ENCODE results near the gene THPO.

DNA sequence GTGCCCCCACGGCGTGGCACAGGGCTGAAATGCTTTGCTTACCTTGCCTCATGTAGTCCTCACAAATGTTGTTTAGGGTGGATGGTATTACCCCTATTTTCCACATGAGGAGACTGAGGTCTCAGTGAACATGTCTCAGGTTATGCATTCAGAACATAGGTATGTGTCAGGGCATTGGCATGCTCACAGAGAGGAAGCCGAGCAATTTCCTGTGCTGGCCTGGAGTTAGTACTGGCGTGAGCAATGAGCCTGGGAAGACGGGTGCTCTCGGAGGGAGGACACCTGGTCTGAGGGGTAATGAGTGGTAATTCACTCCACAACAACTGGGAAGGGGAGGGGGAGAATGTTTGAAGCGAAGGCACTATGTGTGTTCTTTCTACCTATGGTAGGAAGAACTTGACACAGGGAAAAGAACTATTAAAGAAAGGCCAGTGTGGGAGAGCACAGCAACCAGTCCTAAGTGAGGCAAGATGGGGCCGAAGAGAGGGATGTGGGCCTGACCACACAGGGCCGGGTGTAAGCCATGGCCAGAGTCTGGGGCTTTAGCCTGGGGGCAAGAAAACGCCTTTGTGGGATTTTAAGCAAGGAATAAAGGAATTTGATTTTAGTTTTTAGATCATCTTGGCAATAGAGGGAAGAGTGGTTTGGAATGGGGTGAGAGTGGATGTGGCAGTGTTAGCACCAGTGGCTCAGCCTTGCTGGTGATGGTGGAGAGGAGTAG is 45.5 kb downstream of the THPO start:
- TF ChIP-seq, protein P1, sequence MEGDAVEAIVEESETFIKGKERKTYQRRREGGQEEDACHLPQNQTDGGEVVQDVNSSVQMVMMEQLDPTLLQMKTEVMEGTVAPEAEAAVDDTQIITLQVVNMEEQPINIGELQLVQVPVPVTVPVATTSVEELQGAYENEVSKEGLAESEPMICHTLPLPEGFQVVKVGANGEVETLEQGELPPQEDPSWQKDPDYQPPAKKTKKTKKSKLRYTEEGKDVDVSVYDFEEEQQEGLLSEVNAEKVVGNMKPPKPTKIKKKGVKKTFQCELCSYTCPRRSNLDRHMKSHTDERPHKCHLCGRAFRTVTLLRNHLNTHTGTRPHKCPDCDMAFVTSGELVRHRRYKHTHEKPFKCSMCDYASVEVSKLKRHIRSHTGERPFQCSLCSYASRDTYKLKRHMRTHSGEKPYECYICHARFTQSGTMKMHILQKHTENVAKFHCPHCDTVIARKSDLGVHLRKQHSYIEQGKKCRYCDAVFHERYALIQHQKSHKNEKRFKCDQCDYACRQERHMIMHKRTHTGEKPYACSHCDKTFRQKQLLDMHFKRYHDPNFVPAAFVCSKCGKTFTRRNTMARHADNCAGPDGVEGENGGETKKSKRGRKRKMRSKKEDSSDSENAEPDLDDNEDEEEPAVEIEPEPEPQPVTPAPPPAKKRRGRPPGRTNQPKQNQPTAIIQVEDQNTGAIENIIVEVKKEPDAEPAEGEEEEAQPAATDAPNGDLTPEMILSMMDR (IDR thresholded peaks at IDR 0.05), result no peak
- TF ChIP-seq JUN (CRISPR knock-in tag; IDR thresholded peaks at IDR 0.05), result no peak
- TF ChIP-seq, protein P2, sequence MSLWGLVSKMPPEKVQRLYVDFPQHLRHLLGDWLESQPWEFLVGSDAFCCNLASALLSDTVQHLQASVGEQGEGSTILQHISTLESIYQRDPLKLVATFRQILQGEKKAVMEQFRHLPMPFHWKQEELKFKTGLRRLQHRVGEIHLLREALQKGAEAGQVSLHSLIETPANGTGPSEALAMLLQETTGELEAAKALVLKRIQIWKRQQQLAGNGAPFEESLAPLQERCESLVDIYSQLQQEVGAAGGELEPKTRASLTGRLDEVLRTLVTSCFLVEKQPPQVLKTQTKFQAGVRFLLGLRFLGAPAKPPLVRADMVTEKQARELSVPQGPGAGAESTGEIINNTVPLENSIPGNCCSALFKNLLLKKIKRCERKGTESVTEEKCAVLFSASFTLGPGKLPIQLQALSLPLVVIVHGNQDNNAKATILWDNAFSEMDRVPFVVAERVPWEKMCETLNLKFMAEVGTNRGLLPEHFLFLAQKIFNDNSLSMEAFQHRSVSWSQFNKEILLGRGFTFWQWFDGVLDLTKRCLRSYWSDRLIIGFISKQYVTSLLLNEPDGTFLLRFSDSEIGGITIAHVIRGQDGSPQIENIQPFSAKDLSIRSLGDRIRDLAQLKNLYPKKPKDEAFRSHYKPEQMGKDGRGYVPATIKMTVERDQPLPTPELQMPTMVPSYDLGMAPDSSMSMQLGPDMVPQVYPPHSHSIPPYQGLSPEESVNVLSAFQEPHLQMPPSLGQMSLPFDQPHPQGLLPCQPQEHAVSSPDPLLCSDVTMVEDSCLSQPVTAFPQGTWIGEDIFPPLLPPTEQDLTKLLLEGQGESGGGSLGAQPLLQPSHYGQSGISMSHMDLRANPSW (CRISPR knock-in tag; conservative IDR thresholded peaks at IDR 0.05; ENCODE audit: low read depth), result no peak
- no peak for TF ChIP-seq SP1 (CRISPR knock-in tag; conservative IDR thresholded peaks at IDR 0.05)
- TF ChIP-seq TCF7 (CRISPR knock-in tag; IDR thresholded peaks at IDR 0.05; ENCODE audit: low read depth), result no peak
- TF ChIP-seq FOXJ3 (CRISPR knock-in tag; IDR thresholded peaks at IDR 0.05; ENCODE audit: borderline replicate concordance), result no peak
- TF ChIP-seq CREM (CRISPR knock-in tag; IDR thresholded peaks at IDR 0.05), result no peak
- TF ChIP-seq NR2C2 (CRISPR knock-in tag; IDR thresholded peaks at IDR 0.05), result no peak
- TF ChIP-seq, protein P3, sequence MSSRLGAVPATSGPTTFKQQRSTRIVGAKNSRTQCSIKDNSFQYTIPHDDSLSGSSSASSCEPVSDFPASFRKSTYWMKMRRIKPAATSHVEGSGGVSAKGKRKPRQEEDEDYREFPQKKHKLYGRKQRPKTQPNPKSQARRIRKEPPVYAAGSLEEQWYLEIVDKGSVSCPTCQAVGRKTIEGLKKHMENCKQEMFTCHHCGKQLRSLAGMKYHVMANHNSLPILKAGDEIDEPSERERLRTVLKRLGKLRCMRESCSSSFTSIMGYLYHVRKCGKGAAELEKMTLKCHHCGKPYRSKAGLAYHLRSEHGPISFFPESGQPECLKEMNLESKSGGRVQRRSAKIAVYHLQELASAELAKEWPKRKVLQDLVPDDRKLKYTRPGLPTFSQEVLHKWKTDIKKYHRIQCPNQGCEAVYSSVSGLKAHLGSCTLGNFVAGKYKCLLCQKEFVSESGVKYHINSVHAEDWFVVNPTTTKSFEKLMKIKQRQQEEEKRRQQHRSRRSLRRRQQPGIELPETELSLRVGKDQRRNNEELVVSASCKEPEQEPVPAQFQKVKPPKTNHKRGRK (CRISPR knock-in tag; IDR thresholded peaks at IDR 0.05; ENCODE audit: borderline replicate concordance), result no peak
- TF ChIP-seq, protein P4, sequence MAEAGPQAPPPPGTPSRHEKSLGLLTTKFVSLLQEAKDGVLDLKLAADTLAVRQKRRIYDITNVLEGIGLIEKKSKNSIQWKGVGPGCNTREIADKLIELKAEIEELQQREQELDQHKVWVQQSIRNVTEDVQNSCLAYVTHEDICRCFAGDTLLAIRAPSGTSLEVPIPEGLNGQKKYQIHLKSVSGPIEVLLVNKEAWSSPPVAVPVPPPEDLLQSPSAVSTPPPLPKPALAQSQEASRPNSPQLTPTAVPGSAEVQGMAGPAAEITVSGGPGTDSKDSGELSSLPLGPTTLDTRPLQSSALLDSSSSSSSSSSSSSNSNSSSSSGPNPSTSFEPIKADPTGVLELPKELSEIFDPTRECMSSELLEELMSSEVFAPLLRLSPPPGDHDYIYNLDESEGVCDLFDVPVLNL (CRISPR knock-in tag; IDR thresholded peaks at IDR 0.05; ENCODE audit: borderline replicate concordance, low read depth), result no peak
